HG03064 (cell line): ENCODE data around the gene NUDT22.

Experiments
- ATAC-seq: cut with Tn5 transposase; IDR thresholded peaks from one replicate; pipeline ENCODE4 v1.9.1; 2021; ENCODE audit warnings: low read depth; ENCODE audit not compliant: unreplicated experiment

The NUDT22 gene

DNA sequence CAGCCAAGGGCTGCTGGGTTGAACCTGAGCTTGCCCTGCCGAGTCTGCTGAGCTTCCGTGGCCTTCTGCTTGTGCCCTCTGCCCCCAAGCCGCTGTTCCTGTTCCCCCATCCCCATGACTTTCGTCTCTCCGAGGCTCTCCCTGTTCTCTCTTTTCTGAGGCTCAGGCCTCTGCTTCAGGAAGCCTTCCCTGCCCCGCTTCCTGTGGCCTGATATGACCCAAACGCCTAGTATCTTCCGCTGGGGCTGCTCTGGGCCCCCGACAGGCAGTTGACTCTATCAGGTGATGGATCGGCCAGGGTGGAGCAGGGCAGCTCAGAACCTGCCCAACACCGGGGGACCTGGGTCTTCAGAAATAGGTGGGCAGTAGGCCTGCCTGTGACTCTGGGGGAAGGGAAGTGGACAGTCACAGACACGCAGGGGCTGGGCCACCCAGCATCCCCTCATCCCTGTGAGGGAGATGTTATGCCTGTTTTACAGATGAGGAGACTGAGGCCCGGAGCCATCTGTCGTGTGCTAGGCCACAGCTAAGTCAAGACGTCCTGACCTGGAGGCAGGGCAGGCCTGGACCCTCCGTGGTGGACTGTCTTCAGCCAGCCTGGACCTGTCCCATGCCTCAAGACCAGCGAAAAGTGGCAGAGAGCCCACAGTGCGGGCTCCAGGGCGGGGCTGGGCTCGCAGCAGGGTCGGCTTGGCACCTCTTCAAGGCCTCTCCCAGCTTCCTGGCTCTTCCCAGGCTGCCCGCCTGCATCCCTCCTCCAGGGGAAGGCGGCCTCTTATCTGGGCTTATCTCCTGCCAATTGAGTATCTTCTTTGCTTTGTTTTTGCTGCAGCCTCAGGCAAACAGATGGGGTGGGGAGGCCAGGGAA is 42.2 kb downstream of the NUDT22 start:
- ATAC-seq, result no peak

DNA sequence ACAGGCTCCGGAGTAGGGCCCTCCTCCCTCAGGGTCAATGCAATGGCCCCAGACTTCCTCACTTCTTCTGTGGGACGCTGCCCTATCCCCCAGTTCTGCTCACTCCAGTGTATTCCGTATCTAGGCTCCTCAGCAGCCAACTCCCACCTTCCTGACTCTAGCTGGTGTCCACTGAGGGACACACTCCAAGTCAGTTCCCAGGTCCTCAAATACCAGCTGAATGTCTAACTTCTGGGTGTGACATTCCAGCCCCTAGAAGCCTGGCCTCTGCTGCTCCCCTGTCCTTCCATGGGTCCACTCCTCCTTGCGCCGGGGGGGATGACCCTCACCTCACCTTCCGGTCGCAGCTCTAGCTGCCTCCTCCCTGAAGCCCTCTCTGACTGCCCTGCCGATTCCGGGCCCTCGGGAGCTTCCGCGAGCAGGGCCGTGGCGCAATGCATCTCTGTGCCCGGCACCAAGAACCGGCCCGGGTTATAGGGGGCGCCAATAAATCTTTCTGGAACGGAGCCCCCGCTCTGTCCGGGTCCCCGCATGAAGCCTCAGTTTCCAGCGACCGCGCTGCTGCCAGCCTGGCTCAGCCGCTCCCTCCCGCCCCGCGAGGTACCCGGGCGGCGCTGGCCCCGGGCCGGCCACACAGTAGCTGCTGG is 42.9 kb downstream of the NUDT22 start:
- peak; percentile 22 for ATAC-seq

DNA sequence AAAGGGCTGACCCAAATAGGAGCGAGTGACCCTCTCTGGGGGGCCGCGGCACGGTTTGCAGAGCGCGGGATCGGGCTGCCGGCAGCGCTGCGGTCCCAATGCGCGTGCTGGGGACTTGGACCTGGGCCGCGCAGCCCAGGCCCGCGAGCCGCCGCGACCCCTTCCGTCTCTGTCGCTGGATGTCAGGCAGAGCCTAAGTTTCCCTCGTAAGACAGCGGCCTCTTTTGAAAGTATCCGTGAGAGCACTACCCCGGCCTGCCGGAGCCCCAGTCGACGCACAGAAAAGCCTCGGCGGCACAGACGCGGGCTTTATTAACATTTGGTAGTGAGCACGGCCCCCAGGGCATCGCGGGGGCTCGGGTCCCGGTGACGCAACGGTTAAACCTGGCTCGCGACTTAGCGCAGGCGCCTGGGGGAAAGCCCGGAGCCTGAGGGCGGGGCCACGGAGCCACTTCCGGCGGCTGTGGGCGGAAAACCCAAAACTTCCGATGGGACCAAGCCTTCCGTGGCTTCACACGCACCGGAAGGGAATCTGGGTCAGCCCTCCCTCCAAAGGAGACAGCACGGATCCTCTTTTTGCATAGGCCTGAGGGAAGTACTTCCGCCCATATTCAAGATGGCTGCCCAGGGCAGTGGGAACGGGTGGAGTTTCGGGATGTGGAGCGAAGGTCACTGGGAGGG is 43.6 kb downstream of the NUDT22 start:
- peak; percentile 52 for ATAC-seq

DNA sequence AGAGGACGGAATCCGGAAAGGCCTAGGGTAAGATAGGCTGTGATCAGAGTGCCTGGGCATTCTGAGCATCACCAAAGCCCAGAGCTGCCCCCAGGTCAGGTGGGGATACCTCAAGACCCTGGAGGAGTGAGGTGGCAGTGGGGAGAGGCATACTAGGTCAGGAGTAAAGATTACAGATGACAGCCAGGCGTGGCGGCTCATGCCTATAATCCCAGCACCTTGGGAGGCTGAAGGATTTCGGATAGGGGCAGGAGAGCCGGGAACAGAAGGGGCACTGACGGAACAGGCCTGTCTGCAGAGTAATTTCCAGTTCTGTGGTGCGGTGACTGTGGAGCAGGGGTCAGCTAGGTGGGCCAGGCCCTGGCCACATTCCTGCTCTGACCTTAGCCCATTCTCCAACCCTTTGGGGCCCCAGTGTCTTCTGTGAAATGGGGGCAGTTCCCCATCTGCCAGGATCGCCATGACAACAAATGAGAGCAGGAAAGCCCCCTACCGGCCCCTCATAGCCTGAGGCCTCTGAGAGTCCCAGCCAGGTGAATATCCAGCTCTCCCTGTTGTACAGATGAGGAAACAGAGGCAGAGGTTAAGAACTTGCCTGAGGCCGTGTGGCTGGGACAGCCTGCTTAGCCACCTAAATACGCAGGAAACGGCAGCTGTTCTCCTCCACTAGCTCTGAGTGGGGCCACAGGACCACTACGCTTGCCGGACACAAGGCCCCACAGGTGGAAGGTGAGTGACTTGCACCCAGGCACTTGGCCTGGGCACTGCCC is 49.1 kb downstream of the NUDT22 start:
- no peak for ATAC-seq

DNA sequence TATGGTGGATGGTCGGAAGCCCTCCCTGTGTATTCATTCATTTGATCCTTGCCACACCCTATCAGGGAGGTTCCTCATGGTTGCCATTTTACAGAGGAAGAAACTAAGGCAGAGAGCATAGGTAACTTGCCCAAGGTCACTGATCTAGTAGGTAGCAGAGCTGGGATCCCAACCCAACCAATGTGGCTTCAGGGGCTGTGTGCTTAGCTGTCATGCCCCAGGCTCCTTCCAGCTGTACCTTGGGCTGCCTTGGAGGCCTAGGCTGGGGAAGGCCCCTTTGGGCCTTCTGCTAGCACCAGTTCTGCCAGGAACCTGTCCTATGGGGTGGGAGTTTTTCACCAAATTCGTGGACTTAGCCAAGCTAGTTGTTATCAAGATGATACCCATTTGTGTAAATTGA is 49.8 kb downstream of the NUDT22 start:
- ATAC-seq, result no peak

DNA sequence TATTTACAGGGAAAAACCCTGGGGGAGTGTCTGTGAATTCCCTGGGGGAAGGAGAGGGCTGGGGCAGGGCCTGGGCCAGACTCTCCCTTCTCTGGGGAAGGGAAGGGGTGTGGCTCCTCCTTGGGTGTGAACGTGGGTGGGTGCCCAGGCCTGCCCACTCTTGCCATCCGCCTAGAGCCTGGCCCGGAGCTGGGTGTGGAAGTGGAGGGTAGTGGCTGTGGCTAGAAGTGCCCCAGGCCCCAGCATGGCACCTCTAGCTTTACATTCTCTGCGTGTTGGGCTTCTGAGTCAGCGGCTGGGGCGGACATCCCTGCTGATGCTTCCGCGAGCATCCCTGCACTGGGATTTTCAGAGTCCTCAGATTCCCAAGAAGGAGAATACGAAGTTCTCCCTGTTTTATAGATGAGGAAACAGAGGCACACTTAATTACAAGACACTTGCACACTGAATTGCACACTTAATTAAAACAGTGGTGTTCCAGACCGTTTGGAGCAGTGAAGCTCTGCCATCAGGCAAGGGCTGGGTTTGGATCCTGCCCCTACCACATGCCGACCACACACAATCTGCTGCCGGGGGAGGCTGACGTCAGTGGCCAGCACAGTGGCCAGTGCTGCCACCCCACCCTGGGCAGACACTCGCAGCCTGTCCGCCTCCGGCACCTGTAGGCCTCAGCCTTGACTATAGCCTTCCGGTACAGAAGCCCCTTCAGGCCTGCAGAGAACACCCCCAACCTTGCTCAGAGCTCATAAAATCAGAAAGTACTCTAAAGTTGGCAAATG is 50.8 kb downstream of the NUDT22 start:
- no peak for ATAC-seq

DNA sequence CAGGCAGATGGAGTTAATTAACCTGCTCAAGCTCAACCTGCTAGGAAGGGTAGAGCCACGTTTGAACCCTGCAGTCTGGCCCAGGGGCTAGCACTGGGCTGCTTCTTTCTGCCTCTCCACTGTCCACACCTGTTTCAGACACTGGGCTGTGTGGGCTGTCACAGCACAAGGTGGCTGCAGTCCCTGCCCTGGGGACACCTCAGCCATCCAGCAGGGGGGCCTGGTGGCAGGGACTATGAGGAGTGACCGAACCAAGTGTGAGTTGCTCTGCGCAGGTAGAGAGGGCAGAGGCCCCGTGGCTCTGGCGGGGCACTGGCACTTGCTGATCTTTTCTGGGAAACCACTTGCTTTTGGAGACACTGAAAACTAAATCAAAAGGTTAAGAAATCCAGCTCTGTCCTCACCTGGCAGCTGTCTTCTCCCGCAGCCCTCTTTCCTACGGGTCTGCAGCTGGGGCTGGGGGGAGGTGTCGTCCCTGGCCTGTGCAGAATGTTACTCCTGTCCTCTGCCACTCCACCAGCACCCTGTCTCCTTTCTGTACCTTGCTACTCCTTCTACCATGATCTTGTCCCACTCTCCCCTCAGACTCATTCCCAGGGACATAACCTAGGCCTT is 52.6 kb downstream of the NUDT22 start:
- no peak for ATAC-seq
